8988T (cell line): ENCODE data around the gene SNX25.
A peak's percentile ranks its signal among the peaks of the same experiment; 100 is the strongest.
"Not testable (repeated sequence)": the region's sequence is repeated elsewhere in the genome, so short reads cannot be mapped to it uniquely, and the experiment has no call there.

ENCODE experiments used
- DNase-seq: peaks from one replicate; pipeline ENCODE4 v3.0.0; 2011

Gene SNX25

DNA sequence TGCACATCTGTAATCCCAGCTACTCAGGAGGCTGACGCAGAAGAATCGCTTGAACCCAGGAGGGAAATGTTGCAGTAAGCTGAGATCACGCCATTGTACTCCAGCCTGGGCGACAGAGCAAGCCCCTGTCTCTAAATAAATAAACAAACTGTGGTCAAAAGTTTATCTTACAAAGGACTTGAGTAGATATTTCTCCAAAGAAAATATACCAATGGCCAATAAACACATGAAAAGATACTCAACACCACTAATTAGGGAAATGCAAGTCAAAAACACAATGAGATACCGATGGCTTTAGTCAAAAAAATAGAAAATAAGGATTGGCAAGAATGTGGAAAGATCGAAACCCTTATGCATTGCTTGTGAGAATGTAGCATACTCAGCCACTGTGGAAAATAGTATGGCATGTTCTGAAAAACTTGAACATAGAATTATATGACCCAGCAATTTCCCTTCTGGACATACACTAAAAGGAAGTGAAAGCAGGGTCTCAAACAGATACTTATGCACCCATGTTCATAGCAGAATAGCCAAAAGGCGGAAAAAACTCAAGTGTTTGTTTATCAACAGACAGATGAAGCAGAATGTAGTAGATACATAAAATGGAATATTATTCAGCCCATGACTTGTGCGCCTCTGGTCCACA lies 3.6 kb upstream of the SNX25 start:
- DNase-seq, result no peak

DNA sequence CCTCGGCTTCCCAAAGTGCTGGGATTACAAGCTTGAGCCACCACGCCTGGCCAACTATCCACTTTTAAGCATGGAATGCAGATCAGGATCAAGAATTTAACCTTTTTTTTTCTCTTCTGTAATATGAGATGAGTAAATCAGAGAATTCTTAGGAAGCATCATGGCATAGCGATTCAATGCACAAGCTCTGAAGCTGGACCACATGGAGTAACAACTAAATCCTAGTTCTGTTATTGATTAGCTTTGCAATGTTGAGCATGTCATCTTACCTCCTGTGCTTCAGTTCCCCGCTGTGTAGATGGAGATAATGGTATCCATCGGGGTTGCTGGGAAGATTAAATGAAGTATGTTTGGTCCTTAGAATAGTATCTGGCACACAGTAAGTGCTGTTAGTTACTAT lies 1.9 kb upstream of the SNX25 start:
- DNase-seq, result no peak

DNA sequence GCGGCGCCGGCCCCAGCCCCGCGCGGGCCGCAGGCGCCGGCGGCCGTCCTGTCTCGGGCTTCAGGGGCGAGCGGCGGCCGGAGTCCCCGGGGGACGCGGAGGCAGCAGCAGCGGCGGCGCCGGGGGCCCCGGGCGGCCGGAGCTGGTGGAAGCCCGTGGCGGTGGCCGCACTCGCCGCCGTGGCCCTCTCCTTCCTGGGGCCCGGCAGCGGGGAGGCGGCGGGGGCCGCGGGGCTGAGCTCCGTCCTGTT lies 379 bp downstream of the SNX25 start:
- DNase-seq, result not testable (repeated sequence)

DNA sequence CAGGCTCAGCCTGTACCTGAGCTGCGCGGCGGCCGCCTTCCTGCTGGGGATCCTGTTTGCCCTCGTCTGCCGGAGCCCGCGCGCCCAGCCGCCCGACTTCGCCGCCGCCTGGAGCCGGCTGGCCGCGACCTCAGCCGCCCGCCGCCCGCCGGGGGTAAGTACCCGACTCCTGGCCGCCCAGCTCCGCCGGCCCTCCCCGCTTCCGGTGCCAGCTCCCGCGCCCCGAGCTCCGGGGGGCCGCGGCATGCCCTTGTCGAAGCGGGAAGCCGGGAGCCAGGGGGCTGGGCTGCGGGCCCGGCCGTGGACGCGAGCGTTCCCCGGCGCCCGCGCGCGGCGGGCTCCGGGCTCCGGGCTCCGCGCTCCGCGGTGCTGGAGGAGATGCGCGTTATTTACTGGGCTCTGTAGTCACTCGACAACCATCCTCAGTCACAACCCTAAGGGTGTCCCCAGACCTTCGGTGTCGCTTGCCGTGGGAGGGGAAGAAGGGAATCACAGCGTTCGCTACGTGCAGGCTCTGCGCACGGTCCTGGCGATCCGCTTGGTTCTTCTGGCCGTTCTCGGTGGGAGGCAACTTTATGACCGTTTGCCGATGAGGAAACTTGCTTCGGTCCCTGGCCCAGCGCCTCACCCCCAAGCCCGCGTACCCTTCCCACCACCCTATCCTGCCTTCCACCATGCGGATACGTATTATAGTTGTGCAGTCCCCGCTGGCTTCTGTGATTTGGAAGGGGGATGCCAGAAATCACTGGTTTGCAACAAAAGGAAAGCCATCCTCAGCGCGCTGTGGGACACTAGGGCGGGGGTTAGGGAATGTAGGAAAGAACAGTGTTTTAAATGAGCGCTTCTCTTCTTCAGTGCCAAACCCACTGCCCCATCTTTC lies 944 bp downstream of the SNX25 start:
- DNase-seq, result peak; percentile 44

DNA sequence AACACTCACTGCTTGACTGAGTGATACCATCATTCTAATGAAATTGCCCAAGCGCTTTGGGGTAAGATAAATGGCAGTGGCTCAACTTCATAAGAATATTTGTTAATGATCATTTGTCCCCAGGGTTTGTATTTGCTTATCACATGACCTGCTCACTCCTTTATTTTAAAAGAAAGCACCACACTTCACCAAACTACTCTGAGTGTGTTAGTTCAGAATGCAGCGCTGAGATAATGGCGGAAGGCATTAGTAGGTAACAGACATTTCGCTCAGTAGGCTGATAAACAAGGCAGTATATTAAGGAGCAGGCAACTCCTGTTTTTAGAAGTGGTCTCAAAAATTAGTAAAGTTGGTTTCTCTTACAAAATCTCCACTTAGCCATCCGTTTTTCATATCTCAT lies 1.6 kb downstream of the SNX25 start:
- DNase-seq, result no peak

DNA sequence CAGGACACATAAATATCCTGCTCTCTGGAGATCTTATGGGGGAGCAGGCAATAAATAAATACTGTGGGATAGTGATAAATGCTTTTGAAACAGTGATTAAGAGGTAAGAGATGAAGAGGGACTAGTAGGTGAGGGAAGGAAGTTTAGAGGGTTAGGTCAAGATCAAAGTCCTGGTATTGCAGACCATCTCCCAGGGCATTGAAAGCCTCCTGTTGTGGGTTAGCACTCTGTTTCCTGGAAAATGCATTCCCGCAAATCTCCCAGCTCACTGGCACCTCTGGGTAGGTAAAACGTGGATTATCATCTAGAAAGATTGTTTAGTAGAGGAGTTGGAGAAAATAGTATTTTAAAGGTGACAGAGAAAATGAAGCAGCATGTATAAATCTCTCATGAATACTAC lies 2.2 kb downstream of the SNX25 start:
- no peak for DNase-seq

DNA sequence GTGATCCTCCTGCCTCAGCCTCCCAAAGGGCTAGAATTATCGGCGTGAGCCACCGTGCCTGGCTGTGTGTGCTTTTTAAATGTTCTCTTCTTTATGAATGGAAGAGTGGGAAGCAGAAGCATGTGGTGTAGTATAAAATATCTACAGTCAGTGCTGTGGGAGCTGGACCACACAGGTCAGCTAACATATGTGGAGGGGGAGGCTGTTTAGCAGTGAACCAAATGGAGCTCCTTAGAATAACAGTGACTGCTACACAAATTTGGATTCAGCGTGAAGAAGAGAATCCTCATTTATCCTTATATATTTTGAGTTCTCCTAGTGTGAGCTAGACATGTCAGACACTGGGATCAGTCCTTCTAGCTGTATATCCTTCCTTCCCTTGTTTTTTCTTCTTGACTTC lies 3.2 kb downstream of the SNX25 start:
- DNase-seq, result no peak

DNA sequence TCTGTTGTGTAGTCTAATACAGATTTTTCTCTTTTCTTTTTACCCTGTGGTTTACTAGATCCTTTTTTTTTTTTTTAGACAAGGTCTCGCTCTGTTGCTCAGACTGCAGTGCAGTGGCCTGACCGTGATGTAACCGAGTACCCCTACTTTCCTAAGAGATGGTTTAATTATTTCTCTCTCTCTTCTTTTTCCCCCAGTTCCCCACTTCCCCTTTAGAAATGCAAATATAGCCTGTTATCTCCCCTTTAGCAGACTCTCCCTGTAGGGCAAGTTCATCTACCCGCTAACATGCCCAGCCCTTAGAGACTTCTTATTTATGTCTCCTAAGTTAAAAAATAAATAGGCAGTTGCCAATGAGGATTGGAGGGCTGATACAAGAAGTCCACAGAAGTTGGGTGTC lies 4.5 kb downstream of the SNX25 start:
- DNase-seq, result no peak

DNA sequence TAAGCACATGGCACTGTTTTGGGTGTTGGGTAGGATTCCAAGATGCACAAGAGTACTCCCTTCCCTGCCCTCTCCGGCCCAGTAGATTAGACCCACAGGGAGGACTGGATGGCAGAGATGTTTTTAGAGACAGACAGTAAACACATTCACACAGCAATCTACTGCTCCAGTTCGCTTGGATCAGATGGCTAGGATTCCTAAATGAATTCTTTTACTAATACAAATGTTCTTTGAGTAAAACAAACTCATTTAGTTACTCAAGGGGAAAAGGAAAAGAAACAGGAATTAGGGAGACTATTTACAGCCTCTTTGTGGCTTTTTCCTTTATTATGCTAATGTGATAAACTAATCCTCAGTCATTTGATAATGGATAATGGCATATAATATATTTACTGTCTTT lies 5.9 kb downstream of the SNX25 start:
- DNase-seq, result no peak

DNA sequence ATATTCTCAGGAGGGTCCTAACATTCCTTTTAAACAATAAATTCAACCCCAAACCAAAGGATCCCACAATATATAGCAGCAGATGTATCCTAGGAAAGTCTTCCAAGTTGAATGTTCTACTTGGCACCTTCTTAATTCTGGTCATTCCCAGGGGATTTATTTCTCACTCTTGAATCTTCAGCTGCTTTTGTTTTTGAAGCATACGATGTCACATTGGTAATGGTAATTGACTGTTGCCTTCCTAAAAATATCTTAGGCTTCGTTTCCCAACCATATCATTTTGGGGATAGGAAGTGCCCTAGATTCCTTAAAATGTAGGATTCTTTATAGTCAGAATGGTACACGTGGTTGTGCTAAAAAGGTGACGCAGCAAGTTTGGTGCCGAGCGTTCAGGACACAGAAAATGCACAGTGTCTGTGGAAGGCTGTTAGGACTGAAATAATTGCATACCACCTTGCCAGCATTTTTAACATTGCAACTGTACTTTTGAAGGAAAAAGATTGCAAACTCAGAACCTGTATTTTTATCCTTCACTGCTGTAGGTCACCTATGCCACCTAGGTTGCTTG lies 8.1 kb downstream of the SNX25 start:
- no peak for DNase-seq

DNA sequence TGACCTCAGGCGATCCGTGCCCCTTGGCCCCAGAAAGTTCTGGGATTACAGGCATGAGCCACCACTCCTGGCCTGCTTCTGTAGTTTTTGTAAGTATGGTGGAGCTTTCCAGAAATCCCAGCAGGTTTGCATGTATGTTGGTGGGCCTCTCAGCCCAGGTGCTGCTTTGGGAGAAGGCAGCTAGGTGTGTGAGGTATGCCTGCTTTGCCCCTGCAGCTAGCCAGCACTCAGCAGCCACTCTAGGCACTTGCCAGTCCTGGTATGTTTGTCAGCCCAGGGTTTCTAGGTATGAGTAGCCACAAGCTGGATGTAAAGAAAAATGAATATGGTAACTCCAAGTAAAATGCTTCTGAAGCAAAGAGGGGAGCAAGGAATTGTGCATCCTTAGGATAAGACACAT lies 8.9 kb downstream of the SNX25 start:
- DNase-seq, result no peak

DNA sequence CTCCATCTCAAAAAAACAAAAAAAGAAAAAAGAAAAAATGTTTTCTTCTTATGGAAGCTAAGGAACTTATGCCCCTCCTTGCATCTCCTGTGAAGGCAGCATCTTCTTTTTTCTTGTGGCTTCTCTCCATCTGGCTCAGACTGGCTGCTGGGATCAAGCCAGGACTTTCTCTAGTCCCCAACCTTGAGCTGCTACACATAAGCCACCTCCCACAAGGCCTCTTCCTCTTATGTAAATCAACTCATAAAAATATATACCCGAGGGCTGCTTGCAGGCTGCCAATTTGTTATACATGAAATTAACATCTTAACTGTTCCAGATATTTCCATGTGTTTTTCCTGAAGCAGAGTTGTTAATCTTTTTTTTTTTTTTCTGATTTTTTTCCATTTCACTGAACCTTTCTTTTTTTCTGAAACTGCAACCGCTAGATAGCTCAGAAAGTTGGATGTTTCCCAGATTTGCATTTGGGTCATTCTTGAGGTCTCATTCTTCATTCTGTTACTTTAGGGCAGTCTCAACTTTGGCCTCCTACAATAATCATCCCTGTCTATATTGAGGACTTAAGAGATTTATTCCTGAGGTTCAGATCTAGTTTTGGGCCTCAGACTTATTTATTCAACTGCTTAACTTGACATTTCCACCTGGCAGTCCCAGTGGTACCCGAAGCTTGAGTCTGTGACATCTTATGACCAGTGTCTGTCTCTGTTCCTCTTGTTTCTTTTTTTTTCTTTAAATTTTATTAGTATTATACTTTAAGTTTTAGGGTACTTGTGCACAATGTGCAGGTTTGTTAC lies 10.3 kb downstream of the SNX25 start:
- DNase-seq, result no peak

DNA sequence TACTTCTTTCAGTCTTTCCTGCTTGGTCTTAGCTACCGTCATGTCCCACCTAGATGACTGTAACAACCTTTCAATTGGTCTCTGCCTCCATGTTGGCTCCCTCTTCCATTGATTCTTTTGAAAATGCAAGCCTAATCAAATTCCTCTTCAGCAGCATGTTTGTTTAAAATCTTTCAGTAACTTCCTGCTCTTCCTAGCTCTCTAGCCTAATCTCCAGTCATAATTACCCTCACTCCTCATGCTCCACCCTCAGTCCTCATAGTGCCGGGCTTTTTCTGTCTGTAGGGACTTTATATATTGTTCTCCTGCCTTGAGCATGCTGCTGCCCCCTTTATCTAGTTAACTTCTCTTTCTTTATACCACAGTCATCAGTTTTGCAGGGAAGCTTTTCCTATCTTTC lies 12.1 kb downstream of the SNX25 start:
- no peak for DNase-seq

DNA sequence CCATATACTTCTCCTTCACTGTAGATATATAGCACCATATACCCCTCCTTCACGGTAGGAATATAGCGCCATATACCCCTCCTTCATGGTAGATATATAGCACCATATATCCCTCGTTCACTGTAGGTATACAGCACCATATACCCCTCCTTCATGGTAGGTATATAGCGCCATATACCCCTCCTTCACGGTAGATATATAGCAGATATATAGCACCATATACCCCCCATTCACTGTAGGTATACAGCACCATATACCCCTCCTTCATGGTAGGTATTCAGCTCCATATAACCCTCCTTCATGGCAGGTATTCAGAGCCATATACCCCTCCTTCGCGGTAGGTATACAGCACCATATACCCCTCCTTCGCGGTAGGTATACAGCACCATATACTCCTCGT lies 12.5 kb downstream of the SNX25 start:
- no peak for DNase-seq

DNA sequence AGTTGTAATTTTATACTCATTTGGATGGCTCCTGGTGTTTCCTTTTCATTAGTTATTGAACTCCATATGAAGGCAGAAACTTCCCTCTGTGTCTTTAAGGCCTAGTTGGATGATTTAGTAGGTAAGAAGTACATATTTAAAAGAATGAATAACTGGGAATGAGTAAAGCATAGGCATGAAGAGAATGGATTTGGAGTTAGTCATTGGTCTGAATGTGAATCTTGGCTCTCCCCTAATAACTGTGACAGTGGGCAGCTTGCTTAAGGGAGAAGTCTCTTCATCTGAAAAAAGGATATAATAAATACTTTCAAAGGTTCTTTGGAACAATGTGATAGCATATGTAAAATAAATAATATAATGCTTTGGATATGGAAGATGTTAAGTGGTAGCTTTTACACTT lies 13.2 kb downstream of the SNX25 start:
- no peak for DNase-seq

DNA sequence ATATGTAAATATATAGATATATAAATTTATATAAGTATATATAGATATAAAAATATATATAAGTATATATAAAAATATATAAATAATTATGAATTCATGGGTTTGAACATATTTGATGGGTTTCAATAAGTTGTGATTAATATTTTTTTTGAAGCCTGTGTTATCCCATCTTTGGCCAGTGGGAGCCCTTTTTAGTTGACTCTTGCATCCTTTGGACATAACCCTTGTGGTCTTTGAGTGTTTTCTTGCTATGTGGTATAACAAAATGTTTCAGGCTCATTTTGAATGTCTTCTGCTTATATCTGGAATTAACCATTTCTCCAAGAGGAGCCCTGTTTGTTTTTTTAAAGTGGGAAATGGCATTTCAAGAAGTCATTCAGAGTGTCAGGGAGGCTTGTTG lies 15.2 kb downstream of the SNX25 start:
- no peak for DNase-seq

DNA sequence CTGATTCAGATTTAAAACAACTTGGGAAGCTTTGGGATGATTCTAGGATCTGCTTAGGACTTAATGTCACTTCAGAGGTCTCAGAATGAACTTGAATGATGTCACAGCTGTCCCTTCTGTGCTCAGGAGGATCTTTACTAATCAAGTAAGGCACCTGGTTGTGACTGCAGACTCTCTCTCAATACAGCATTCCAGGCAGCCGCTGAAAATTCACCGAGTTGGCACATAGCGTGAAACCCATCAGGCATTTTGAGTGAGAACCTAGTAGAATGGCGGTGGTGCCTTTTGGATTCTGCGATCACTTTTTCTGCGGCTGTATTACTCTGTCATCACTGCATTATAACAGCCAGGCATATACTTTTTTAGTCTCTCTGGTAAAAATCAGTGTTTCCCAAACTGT lies 16.5 kb downstream of the SNX25 start:
- no peak for DNase-seq

DNA sequence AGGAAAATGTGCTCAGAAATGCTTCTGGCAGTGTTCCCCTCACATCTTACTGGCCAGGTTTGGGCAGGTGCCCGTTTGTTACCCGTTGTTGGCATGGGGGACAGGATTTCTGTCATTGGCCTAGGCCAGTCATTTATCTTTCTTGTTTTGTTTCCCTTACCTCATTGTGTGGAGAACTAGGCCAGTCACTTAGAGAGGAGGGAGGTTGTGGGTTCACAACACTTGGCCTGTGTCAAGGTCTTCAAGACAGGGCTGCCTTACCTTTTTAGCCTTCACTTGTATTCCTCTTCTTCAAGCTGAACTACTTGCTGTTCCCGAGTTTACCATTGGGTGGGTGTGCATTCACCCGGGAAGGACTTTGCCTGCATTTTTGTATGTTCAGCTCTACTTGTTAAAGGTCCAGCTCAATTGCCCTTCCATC lies 17.7 kb downstream of the SNX25 start:
- DNase-seq, result no peak

DNA sequence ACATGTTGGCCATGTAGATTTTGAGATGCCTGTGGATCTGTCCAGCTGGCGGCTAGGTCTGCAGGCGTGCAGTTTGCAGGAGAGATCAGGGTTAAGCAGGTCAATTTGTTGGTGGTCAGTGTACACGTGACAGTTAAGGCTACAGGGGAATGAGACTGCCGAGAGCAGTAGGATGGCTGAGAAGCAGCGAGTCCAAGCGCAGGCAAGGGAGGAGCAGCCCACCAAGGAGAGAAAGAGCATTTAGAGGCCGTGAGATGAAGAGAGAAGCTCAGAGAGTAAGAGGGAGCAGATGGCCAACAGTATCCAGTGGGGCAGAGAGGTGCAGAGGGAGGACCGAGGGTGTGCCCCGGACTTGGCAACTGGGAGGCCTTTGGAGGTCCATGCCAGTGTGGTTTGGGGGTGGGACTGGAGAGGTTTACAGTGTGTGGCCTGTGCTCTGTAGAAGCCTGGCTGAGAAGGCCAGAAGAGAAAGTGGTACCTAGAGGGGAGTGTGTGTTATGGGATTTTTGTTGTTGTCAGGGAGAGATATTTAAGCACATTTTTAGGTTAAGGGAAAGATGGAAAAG lies 18.4 kb downstream of the SNX25 start:
- DNase-seq, result no peak

DNA sequence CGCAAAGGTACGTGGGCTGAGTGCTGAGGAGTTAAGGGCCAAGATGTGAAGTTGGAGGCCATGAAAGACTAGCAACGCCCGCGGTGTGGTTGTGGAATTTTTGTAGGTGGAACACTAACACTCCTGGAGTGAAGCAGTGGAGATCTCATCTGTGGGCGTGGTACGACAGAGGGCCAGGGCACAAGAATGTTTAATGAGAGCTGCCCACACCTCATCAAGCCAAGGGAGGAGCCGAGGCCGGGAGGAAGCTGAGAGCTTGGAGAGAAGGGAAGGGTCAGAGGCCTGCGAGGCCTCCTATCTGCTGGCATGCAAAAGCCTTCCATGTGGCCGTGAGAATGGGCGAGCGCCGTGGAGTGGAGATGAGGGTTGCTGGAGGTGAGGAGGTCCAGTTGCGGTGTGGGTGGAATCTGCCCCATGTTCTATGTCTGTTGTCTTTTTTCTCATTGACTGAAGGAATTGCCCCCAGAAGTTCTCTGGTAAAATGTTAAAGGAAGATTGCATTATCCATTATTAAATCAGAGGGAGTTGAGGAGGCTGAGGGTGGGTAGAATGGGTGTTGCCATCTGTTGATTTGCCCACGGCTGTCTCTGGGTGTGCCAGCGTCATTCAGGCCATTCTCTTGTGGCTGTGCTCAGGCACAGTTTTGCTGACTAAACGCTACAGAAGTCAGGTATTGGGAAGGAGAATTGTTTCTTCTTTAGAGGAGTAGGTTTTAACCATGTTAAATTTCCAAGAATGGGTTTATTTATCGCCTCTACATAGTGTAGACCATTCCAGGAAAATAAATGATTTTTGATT lies 19.8 kb downstream of the SNX25 start:
- DNase-seq, result no peak

DNA sequence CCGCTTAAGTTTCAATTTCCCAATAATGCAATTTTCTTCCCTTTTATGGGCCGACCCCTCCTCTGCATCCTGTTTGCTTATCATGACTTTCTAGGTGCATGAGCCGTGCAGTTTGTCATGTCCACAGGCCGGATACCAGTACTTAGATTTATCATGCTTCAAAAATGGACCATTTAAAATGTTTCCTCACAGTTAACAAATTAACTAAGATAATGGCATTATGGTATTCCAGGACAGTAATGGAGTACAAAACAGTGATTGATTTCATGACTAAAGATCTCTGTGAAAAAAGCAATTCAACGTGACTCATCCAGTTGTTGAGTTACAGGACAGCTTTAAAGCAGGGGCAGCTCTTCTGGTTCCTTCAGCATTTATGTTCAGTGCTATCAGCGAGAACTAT lies 23.0 kb downstream of the SNX25 start:
- no peak for DNase-seq

DNA sequence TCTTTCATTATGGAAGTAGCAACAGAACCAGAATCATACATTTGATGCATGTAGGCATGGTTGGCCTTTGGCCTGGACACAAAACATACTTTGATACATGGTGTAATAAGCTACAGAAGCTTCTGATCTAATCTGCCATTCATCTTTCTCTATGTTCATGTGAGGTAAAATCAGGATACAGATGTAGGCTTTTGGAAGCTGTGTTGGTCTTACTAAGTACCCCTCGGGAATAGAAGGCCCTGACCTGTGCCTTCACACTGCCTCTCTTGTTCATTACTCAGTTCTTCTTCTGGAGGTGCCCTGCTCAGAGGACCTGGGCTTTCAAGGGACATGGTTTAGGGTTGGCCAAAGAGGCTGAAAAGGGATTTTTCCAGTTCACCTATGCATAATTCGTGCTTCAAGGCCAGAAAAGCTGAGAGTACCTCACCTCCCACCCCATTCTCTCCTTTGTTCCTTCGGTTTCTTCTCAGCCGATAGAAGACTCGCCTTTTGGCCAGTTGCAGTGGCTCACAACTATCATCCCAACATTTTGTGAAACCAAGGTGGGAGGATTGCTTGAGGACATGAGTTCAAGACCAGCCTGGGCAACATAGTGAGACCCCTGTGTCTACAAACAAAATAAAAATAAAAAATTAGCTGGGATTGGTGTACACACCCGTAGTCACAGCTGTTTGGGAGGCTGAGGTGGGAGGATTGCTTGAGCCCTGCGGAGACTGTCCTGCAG lies 25.9 kb downstream of the SNX25 start:
- no peak for DNase-seq
